Nephron (organoid): Measurements from ENCODE around the gene KCND1.

ENCODE experiments used
- H3K27ac Mint-ChIP-seq, 3 experiments: 2 replicates each; pipeline ENCODE4 v1.8.0; 2020; ENCODE audit warnings: mixed read lengths in 3 of 3, mild to moderate bottlenecking in 2 of 3, moderate library complexity in 1 of 3
- H3K27me3 Mint-ChIP-seq: 2 replicates; pipeline ENCODE4 v1.8.0; 2021; ENCODE audit warnings: low read depth, mild to moderate bottlenecking, moderate library complexity, mixed read lengths
- H3K36me3 Mint-ChIP-seq: 2 replicates; pipeline ENCODE4 v1.8.0; 2020; ENCODE audit warnings: low read depth, mixed read lengths
- H3K4me1 Mint-ChIP-seq: 2 replicates; pipeline ENCODE4 v1.8.0; 2020; ENCODE audit warnings: mixed read lengths
- H3K4me3 Mint-ChIP-seq, 3 experiments: 2 replicates each; pipeline ENCODE4 v1.8.0; 2020; ENCODE audit warnings: mild to moderate bottlenecking in 3 of 3, mixed read lengths in 3 of 3, moderate library complexity in 2 of 3
- H3K9me3 Mint-ChIP-seq: 2 replicates; pipeline ENCODE4 v1.8.0; 2020; ENCODE audit warnings: mixed read lengths
- CTCF ChIP-seq, 3 experiments: fragments of 200-600 bp; sonication (generic); IDR thresholded peaks; one replicate each; pipeline ENCODE4 v1.5.0; 2021; ENCODE audit warnings: antibody characterized with exemption in 3 of 3; ENCODE audit not compliant: unreplicated experiment in 3 of 3

KCND1 gene

GRCh38 chrX:48918301-48918642, 53.4 kb downstream of the KCND1 start:
- Mint-ChIP-seq H3K4me1 (peaks cover 17% of the 10 kb centered on the region), H3K27ac (peak overlapping the region in 1 of 3 experiments; percentile 68), H3K27me3 (peaks cover 3% of the 10 kb centered on the region), H3K36me3 (peaks cover 5% of the 10 kb centered on the region), H3K4me3 (peak overlapping the region; percentile 81 to 86 (median 81)), H3K9me3 (peaks cover 12% of the 10 kb centered on the region)
- no peak for TF ChIP-seq CTCF (IDR thresholded peaks at IDR 0.05; ENCODE audit: unreplicated experiment in 3 of 3)

- peak overlapping the region; percentile 28 to 64 (median 52) for H3K27ac Mint-ChIP-seq
- H3K27me3 Mint-ChIP-seq = peaks cover 3% of the 10 kb centered on the region
- H3K9me3 Mint-ChIP-seq = peaks cover 12% of the 10 kb centered on the region
- H3K36me3 Mint-ChIP-seq = no peaks in the 10 kb centered on the region
- peaks cover 17% of the 10 kb centered on the region for H3K4me1 Mint-ChIP-seq
- peak overlapping the region; percentile 81 to 86 (median 81) for H3K4me3 Mint-ChIP-seq
- TF ChIP-seq CTCF (IDR thresholded peaks at IDR 0.05; ENCODE audit: unreplicated experiment in 3 of 3) = peak; percentile 86 to 90 (median 89)
Measured at GRCh38 chrX:48917139-48918001, 54.3 kb downstream of the KCND1 start.

- Mint-ChIP-seq H3K9me3 (peaks cover 12% of the 10 kb centered on the region), H3K36me3 (no peaks in the 10 kb centered on the region), H3K4me3 (peak overlapping the region in 1 of 3 experiments; percentile 8), H3K4me1 (peaks cover 31% of the 10 kb centered on the region), H3K27ac (no peak overlapping the region), H3K27me3 (peaks cover 3% of the 10 kb centered on the region)
- no peak for TF ChIP-seq CTCF (IDR thresholded peaks at IDR 0.05; ENCODE audit: unreplicated experiment in 3 of 3)
Measured at GRCh38 chrX:48914593-48915493, 56.8 kb downstream of the KCND1 start.

- peaks cover 10% of the 10 kb centered on the region for H3K9me3 Mint-ChIP-seq
- no peak for TF ChIP-seq CTCF (IDR thresholded peaks at IDR 0.05; ENCODE audit: unreplicated experiment in 3 of 3)
- H3K4me3 Mint-ChIP-seq = no peak overlapping the region
- peaks cover 3% of the 10 kb centered on the region for H3K27me3 Mint-ChIP-seq
- H3K4me1 Mint-ChIP-seq = peaks cover 21% of the 10 kb centered on the region
- no peak overlapping the region for H3K27ac Mint-ChIP-seq
- H3K36me3 Mint-ChIP-seq = no peaks in the 10 kb centered on the region
Measured at GRCh38 chrX:48913605-48914366, 57.9 kb downstream of the KCND1 start.

- Mint-ChIP-seq H3K27me3 (no peaks in the 10 kb centered on the region), H3K36me3 (peaks cover under 1% of the 10 kb centered on the region), H3K27ac (peak within 1 kb of the TSS; percentile 85 to 97 (median 92)), H3K9me3 (peaks cover 6% of the 10 kb centered on the region), H3K4me1 (peaks cover 14% of the 10 kb centered on the region), H3K4me3 (peak within 1 kb of the TSS; percentile 93 to 95 (median 93))
- no peak for TF ChIP-seq CTCF (IDR thresholded peaks at IDR 0.05; ENCODE audit: unreplicated experiment in 3 of 3)
Measured at GRCh38 chrX:48911412-48912182, 60.0 kb downstream of the KCND1 start, which contains the start of gene SLC35A2. Gene SLC35A2, minus strand, starts transcription at chrX:48911646. Its CDS starts 10 bp downstream, at chrX:48911636.
